Glutamatergic neuron (in vitro differentiated cells): Measurements from ENCODE around the gene POLR1E. TPM values are rescaled to one million over a fixed set of nuclear protein-coding genes. Genes with fewer than 3 reads are reported as not detected.
A peak's percentile ranks its signal among the peaks of the same experiment; 100 is the strongest.

Source experiments
- DNase-seq: peaks from one replicate; pipeline ENCODE4 v3.0.0; 2022
- H3K27ac Mint-ChIP-seq: one replicate; pipeline ENCODE4 v1.8.0; 2020; ENCODE audit warnings: mild to moderate bottlenecking, mixed read lengths, inconsistent platforms; ENCODE audit not compliant: unreplicated experiment
- H3K27me3 Mint-ChIP-seq: one replicate; pipeline ENCODE4 v1.8.0; 2020; ENCODE audit warnings: mild to moderate bottlenecking, moderate library complexity, mixed read lengths, inconsistent platforms; ENCODE audit not compliant: unreplicated experiment
- H3K36me3 Mint-ChIP-seq: one replicate; pipeline ENCODE4 v1.8.0; 2020; ENCODE audit warnings: mild to moderate bottlenecking, mixed read lengths, inconsistent platforms; ENCODE audit not compliant: unreplicated experiment
- H3K4me1 Mint-ChIP-seq: one replicate; pipeline ENCODE4 v1.8.0; 2020; ENCODE audit warnings: mild to moderate bottlenecking, low read depth, mixed read lengths, inconsistent platforms; ENCODE audit not compliant: unreplicated experiment
- H3K4me3 Mint-ChIP-seq: one replicate; pipeline ENCODE4 v1.8.0; 2020; ENCODE audit warnings: mild to moderate bottlenecking, mixed read lengths, inconsistent platforms; ENCODE audit not compliant: unreplicated experiment
- H3K9me3 Mint-ChIP-seq: one replicate; pipeline ENCODE4 v1.8.0; 2020; ENCODE audit warnings: mild to moderate bottlenecking, moderate library complexity, mixed read lengths, inconsistent platforms; ENCODE audit not compliant: unreplicated experiment
- CTCF ChIP-seq: fragments of 200-600 bp; sonication (generic); IDR thresholded peaks from one replicate; pipeline ENCODE4 v1.5.0; 2021; ENCODE audit not compliant: partially characterized antibody, unreplicated experiment
- total RNA-seq: library from RNA; stranded (reverse); fragmentation: NEBNext Ultra II Directional; extraction: Animal tissue kit (Norgen Biotek cat#: 25700); gene quantifications from one replicate; pipeline ENCODE4 v1.2.1, GENCODE V29; 2021; ENCODE audit not compliant: unreplicated experiment

POLR1E gene
- total RNA-seq, 1 donor from 2014 or later: 58.2 TPM

GRCh38 chr9:37453827-37454226 is 31.9 kb upstream of the POLR1E start:
- Mint-ChIP-seq H3K27me3 (peaks cover 2% of the 10 kb centered on the region), H3K4me1 (peaks cover 5% of the 10 kb centered on the region), H3K36me3 (no peaks in the 10 kb centered on the region), H3K9me3 (peaks cover 1% of the 10 kb centered on the region), H3K27ac (no peak overlapping the region), H3K4me3 (no peak overlapping the region)
- DNase-seq: no peak
- no peak for TF ChIP-seq CTCF

- no peak overlapping the region for H3K4me3 Mint-ChIP-seq
- no peak for TF ChIP-seq CTCF
- no peak overlapping the region for H3K27ac Mint-ChIP-seq
- no peaks in the 10 kb centered on the region for H3K36me3 Mint-ChIP-seq
- peaks cover 1% of the 10 kb centered on the region for H3K9me3 Mint-ChIP-seq
- H3K4me1 Mint-ChIP-seq: peaks cover 5% of the 10 kb centered on the region
- peaks cover 2% of the 10 kb centered on the region for H3K27me3 Mint-ChIP-seq
- no peak for DNase-seq
These were observed 31.5 kb upstream of the POLR1E start for GRCh38 chr9:37454238-37454637.

- Mint-ChIP-seq H3K27ac (no peak overlapping the region), H3K9me3 (peaks cover 1% of the 10 kb centered on the region), H3K36me3 (no peaks in the 10 kb centered on the region), H3K27me3 (peaks cover 2% of the 10 kb centered on the region), H3K4me3 (no peak overlapping the region), H3K4me1 (peaks cover 3% of the 10 kb centered on the region)
- no peak for TF ChIP-seq CTCF
- DNase-seq: no peak
These were observed 29.7 kb upstream of the POLR1E start for GRCh38 chr9:37455884-37456647.

- no peak for DNase-seq
- no peak overlapping the region for H3K4me3 Mint-ChIP-seq
- no peaks in the 10 kb centered on the region for H3K36me3 Mint-ChIP-seq
- H3K9me3 Mint-ChIP-seq: peaks cover 1% of the 10 kb centered on the region
- H3K4me1 Mint-ChIP-seq: peaks cover 2% of the 10 kb centered on the region
- no peak overlapping the region for H3K27ac Mint-ChIP-seq
- TF ChIP-seq CTCF: no peak
- H3K27me3 Mint-ChIP-seq: no peaks in the 10 kb centered on the region
These were observed 28.9 kb upstream of the POLR1E start for GRCh38 chr9:37456817-37457216.

- H3K27ac Mint-ChIP-seq: peak overlapping the region; percentile 92
- TF ChIP-seq CTCF: no peak
- peaks cover 9% of the 10 kb centered on the region for H3K27me3 Mint-ChIP-seq
These were observed 21.7 kb upstream of the POLR1E start for GRCh38 chr9:37464006-37464405.

More at GRCh38 chr9:37464006-37464405, 21.7 kb upstream of the POLR1E start:
- Mint-ChIP-seq H3K9me3 (peaks cover 9% of the 10 kb centered on the region), H3K4me1 (peaks cover 18% of the 10 kb centered on the region), H3K4me3 (peak overlapping the region; percentile 99), H3K36me3 (no peaks in the 10 kb centered on the region)
- DNase-seq: no peak
